ENCODE results near the gene SEC22A.

Gene SEC22A

DNA sequence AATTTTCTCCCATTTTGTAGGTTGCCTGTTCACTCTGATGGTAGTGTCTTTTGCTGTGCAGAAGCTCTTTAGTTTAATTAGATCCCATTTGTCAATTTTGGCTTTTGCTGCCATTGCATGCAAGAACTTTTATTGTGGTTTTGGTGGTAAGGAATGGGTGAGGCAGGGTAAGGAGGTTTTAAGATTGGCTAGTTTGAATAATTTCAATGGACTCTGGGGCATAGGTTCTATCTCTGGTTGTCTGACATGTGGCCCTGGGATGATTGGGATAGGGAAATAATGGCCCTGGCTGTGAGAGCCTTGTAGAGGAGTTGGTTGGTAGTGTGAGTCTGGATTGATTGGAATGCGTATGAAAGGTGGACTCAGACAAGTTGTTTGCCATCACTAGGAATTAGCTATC is 38.0 kb downstream of the SEC22A start:
- H3K4me1 ChIP-seq (ENCODE audit: control insufficient read depth, insufficient read depth, low read length) = no peaks in the 10 kb centered on the region
- no peak overlapping the region for H3K4me3 ChIP-seq (ENCODE audit: low read depth, low read length)
- H3K9ac ChIP-seq (ENCODE audit: low read depth, low read length) = no peak overlapping the region
- no peaks in the 10 kb centered on the region for H3K27me3 ChIP-seq (ENCODE audit: control insufficient read depth, insufficient read depth, low read length)
- H3K36me3 ChIP-seq (ENCODE audit: control insufficient read depth, insufficient read depth, low read length) = no peaks in the 10 kb centered on the region
- H3K9me3 ChIP-seq (ENCODE audit: control insufficient read depth, insufficient read depth, low read length) = no peaks in the 10 kb centered on the region

- no peak overlapping the region for H3K4me3 ChIP-seq (ENCODE audit: low read depth, low read length)
- no peaks in the 10 kb centered on the region for H3K4me1 ChIP-seq (ENCODE audit: control insufficient read depth, insufficient read depth, low read length)
- H3K36me3 ChIP-seq (ENCODE audit: control insufficient read depth, insufficient read depth, low read length) = peaks cover 3% of the 10 kb centered on the region
- no peak overlapping the region for H3K9ac ChIP-seq (ENCODE audit: low read depth, low read length)
- H3K27me3 ChIP-seq (ENCODE audit: control insufficient read depth, insufficient read depth, low read length) = no peaks in the 10 kb centered on the region
- no peaks in the 10 kb centered on the region for H3K9me3 ChIP-seq (ENCODE audit: control insufficient read depth, insufficient read depth, low read length)
These were observed 42.4 kb downstream of the SEC22A start for GRCh38 chr3:123244128-123244527.

DNA sequence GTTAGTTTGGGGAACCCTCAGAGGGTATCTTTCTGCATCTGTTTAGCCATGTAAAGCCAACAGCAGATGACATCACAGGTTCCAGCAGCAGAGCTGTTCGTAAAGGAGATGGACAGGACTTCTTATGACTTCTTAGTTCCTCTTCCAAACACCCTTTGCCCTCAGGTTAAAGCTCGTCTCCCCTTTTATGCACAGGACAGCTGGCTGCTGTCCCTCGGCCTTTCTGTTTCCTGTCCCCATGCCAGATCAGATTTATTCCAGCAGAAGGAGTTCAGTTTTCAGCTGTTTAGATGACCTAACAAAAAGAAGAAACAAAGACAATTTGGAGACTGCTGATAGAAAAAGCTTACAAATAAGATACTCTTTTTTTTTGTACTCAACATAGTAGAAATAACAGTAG is 45.1 kb downstream of the SEC22A start:
- Histone ChIP-seq H3K36me3 (ENCODE audit: control insufficient read depth, insufficient read depth, low read length) (peaks cover 3% of the 10 kb centered on the region), H3K4me1 (ENCODE audit: control insufficient read depth, insufficient read depth, low read length) (no peaks in the 10 kb centered on the region)

DNA sequence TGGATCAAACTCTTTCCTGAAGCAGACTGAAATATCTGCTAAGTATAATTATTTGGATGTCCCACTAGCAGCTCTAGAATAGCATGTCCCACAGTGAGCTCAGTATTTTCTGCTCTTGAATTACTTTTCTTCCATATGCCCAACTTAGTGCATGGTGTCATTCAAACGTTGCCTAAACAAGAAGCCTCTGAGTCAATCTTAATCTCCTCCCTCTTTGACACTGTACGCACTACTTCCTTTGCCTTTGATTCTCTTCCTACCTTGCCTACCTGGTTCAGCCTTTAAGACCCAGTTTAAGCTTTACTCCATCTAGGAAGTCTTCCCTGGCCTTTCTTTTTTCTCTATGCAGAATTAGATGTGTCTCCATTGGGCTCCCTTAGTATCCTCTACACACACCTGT is 54.5 kb downstream of the SEC22A start:
- Histone ChIP-seq H3K4me1 (ENCODE audit: control insufficient read depth, insufficient read depth, low read length) (no peaks in the 10 kb centered on the region), H3K36me3 (ENCODE audit: control insufficient read depth, insufficient read depth, low read length) (no peaks in the 10 kb centered on the region), H3K9ac (ENCODE audit: low read depth, low read length) (no peak overlapping the region), H3K27me3 (ENCODE audit: control insufficient read depth, insufficient read depth, low read length) (no peaks in the 10 kb centered on the region), H3K9me3 (ENCODE audit: control insufficient read depth, insufficient read depth, low read length) (no peaks in the 10 kb centered on the region), H3K4me3 (ENCODE audit: low read depth, low read length) (no peak overlapping the region)

More for the DNA sequence above, 45.1 kb downstream of the SEC22A start:
- no peak overlapping the region for H3K4me3 ChIP-seq (ENCODE audit: low read depth, low read length)
- H3K27me3 ChIP-seq (ENCODE audit: control insufficient read depth, insufficient read depth, low read length) = no peaks in the 10 kb centered on the region
- no peaks in the 10 kb centered on the region for H3K9me3 ChIP-seq (ENCODE audit: control insufficient read depth, insufficient read depth, low read length)
- H3K9ac ChIP-seq (ENCODE audit: low read depth, low read length) = no peak overlapping the region

GRCh38 chr3:123258359-123258758 is 56.6 kb downstream of the SEC22A start:
- Histone ChIP-seq H3K27me3 (ENCODE audit: control insufficient read depth, insufficient read depth, low read length) (no peaks in the 10 kb centered on the region), H3K4me3 (ENCODE audit: low read depth, low read length) (no peak overlapping the region), H3K36me3 (ENCODE audit: control insufficient read depth, insufficient read depth, low read length) (no peaks in the 10 kb centered on the region), H3K4me1 (ENCODE audit: control insufficient read depth, insufficient read depth, low read length) (no peaks in the 10 kb centered on the region), H3K9ac (ENCODE audit: low read depth, low read length) (no peak overlapping the region), H3K9me3 (ENCODE audit: control insufficient read depth, insufficient read depth, low read length) (no peaks in the 10 kb centered on the region)

DNA sequence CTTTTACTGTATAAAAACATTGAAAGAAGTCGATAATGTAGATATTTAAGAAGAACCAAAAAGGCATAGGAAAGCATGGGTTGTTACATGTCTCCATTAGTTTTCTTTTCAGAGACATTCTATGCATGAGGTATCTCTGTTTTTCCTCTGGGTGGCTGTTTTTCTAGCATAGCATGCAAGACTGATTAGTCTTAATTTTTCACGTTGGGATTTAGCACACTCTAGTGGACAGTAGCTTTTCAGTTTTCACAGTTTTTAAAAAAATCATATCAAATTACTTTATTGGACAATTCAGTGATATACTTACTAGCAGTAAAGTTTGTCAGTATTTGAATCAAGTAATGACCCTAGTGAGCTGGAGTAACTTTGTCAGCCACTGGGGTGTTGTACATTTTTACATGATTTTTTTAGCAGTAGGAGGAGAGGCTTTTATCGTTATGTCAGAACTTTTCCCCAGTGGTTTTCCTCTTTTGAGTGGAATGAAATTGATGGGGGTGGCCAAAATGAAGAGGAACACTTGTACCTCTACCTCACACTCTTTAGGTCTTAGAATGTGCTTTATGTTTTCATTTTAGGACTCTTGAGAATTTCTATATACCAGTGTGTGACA is 57.2 kb downstream of the SEC22A start:
- no peaks in the 10 kb centered on the region for H3K4me1 ChIP-seq (ENCODE audit: control insufficient read depth, insufficient read depth, low read length)
- H3K4me3 ChIP-seq (ENCODE audit: low read depth, low read length) = no peak overlapping the region
- H3K36me3 ChIP-seq (ENCODE audit: control insufficient read depth, insufficient read depth, low read length) = no peaks in the 10 kb centered on the region
- no peaks in the 10 kb centered on the region for H3K27me3 ChIP-seq (ENCODE audit: control insufficient read depth, insufficient read depth, low read length)
- H3K9me3 ChIP-seq (ENCODE audit: control insufficient read depth, insufficient read depth, low read length) = no peaks in the 10 kb centered on the region
- no peak overlapping the region for H3K9ac ChIP-seq (ENCODE audit: low read depth, low read length)

GRCh38 chr3:123261666-123262065 is 59.9 kb downstream of the SEC22A start:
- no peaks in the 10 kb centered on the region for H3K36me3 ChIP-seq (ENCODE audit: control insufficient read depth, insufficient read depth, low read length)
- no peak overlapping the region for H3K4me3 ChIP-seq (ENCODE audit: low read depth, low read length)

GRCh38 chr3:123262226-123262625 is 60.5 kb downstream of the SEC22A start:
- Histone ChIP-seq H3K9ac (ENCODE audit: low read depth, low read length) (no peak overlapping the region), H3K9me3 (ENCODE audit: control insufficient read depth, insufficient read depth, low read length) (no peaks in the 10 kb centered on the region), H3K4me3 (ENCODE audit: low read depth, low read length) (no peak overlapping the region), H3K36me3 (ENCODE audit: control insufficient read depth, insufficient read depth, low read length) (no peaks in the 10 kb centered on the region), H3K27me3 (ENCODE audit: control insufficient read depth, insufficient read depth, low read length) (no peaks in the 10 kb centered on the region), H3K4me1 (ENCODE audit: control insufficient read depth, insufficient read depth, low read length) (no peaks in the 10 kb centered on the region)

More at GRCh38 chr3:123261666-123262065, 59.9 kb downstream of the SEC22A start:
- Histone ChIP-seq H3K27me3 (ENCODE audit: control insufficient read depth, insufficient read depth, low read length) (no peaks in the 10 kb centered on the region), H3K9me3 (ENCODE audit: control insufficient read depth, insufficient read depth, low read length) (no peaks in the 10 kb centered on the region), H3K9ac (ENCODE audit: low read depth, low read length) (no peak overlapping the region), H3K4me1 (ENCODE audit: control insufficient read depth, insufficient read depth, low read length) (no peaks in the 10 kb centered on the region)

DNA sequence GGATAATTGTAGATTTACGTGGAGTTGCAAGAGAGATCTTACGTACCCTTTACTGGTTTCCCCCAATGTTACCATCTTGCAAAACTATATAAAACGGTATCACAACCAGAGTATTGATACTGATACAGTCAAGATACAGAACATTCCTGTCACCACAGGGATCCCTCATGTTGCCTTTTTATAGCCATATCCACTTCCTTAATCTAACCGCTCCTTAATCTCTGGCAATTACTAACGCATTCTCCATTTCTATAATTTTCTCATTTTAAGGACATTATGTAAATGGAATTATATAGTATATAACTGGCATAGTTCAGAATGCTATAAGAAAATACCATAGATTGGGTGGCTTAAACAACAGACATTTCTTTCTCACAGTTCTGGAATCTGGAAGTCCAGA is 61.1 kb downstream of the SEC22A start:
- no peaks in the 10 kb centered on the region for H3K36me3 ChIP-seq (ENCODE audit: control insufficient read depth, insufficient read depth, low read length)
- H3K9ac ChIP-seq (ENCODE audit: low read depth, low read length) = no peak overlapping the region
- no peak overlapping the region for H3K4me3 ChIP-seq (ENCODE audit: low read depth, low read length)
- H3K9me3 ChIP-seq (ENCODE audit: control insufficient read depth, insufficient read depth, low read length) = no peaks in the 10 kb centered on the region
- no peaks in the 10 kb centered on the region for H3K4me1 ChIP-seq (ENCODE audit: control insufficient read depth, insufficient read depth, low read length)
- no peaks in the 10 kb centered on the region for H3K27me3 ChIP-seq (ENCODE audit: control insufficient read depth, insufficient read depth, low read length)

DNA sequence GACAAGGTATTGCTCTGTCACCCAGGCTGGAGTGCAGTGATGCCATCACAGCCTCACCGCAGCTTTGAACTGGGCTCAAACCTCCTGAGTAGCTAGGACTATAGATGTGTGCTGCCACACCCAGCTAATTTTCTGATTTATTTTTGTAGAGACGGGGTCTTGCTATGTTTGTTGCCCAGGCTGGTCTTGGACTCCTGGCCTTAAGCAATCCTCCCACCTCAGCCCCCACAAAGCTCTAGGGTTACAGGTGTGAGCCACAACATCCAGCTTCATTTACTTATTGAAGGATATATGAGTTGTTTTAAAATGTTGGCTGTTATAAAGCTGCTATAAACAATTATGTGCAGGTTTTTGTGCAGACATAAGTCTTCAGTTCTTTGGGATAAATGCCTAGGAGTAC is 62.2 kb downstream of the SEC22A start:
- Histone ChIP-seq H3K4me3 (ENCODE audit: low read depth, low read length) (no peak overlapping the region), H3K9me3 (ENCODE audit: control insufficient read depth, insufficient read depth, low read length) (no peaks in the 10 kb centered on the region), H3K4me1 (ENCODE audit: control insufficient read depth, insufficient read depth, low read length) (no peaks in the 10 kb centered on the region), H3K36me3 (ENCODE audit: control insufficient read depth, insufficient read depth, low read length) (no peaks in the 10 kb centered on the region), H3K27me3 (ENCODE audit: control insufficient read depth, insufficient read depth, low read length) (no peaks in the 10 kb centered on the region), H3K9ac (ENCODE audit: low read depth, low read length) (no peak overlapping the region)

- Histone ChIP-seq H3K4me3 (ENCODE audit: low read depth, low read length) (no peak overlapping the region), H3K27me3 (ENCODE audit: control insufficient read depth, insufficient read depth, low read length) (no peaks in the 10 kb centered on the region), H3K9me3 (ENCODE audit: control insufficient read depth, insufficient read depth, low read length) (no peaks in the 10 kb centered on the region), H3K9ac (ENCODE audit: low read depth, low read length) (no peak overlapping the region), H3K4me1 (ENCODE audit: control insufficient read depth, insufficient read depth, low read length) (no peaks in the 10 kb centered on the region), H3K36me3 (ENCODE audit: control insufficient read depth, insufficient read depth, low read length) (no peaks in the 10 kb centered on the region)
These were observed 66.1 kb downstream of the SEC22A start for GRCh38 chr3:123267821-123268220.

- Histone ChIP-seq H3K36me3 (ENCODE audit: control insufficient read depth, insufficient read depth, low read length) (no peaks in the 10 kb centered on the region), H3K9me3 (ENCODE audit: control insufficient read depth, insufficient read depth, low read length) (no peaks in the 10 kb centered on the region), H3K27me3 (ENCODE audit: control insufficient read depth, insufficient read depth, low read length) (no peaks in the 10 kb centered on the region), H3K4me1 (ENCODE audit: control insufficient read depth, insufficient read depth, low read length) (no peaks in the 10 kb centered on the region), H3K9ac (ENCODE audit: low read depth, low read length) (no peak overlapping the region), H3K4me3 (ENCODE audit: low read depth, low read length) (no peak overlapping the region)
These were observed 69.1 kb downstream of the SEC22A start for GRCh38 chr3:123270818-123271217.
